GM18505 (cell line): Measurements from ENCODE around the gene CACNA2D2.

ENCODE experiments used
- ATAC-seq: cut with Tn5 transposase; IDR thresholded peaks from one replicate; pipeline ENCODE4 v1.9.1; 2021; ENCODE audit not compliant: unreplicated experiment
- POLR2A ChIP-seq: IDR thresholded peaks from 4 replicates; pipeline ENCODE4 v1.6.1; 2011; ENCODE audit warnings: borderline replicate concordance; ENCODE audit not compliant: insufficient read depth, insufficient read length; ENCODE audit errors: extremely low read depth

Gene CACNA2D2

DNA sequence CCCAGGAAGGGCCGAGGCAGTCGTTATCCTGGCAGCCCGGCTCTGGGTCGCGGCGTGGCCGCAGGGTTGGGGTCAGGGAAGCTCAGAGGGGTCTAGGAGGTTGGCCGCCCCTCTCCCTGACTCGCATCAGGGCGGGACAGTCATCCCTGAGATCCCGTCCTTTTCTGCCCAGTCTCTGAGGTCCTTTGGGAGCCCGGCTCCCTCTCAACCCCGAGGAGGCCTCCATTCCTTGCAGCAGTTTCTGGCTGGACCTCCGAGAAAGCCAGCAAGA, 181.4 kb downstream of the CACNA2D2 start:
- TF ChIP-seq POLR2A = no peak
- ATAC-seq = no peak

DNA sequence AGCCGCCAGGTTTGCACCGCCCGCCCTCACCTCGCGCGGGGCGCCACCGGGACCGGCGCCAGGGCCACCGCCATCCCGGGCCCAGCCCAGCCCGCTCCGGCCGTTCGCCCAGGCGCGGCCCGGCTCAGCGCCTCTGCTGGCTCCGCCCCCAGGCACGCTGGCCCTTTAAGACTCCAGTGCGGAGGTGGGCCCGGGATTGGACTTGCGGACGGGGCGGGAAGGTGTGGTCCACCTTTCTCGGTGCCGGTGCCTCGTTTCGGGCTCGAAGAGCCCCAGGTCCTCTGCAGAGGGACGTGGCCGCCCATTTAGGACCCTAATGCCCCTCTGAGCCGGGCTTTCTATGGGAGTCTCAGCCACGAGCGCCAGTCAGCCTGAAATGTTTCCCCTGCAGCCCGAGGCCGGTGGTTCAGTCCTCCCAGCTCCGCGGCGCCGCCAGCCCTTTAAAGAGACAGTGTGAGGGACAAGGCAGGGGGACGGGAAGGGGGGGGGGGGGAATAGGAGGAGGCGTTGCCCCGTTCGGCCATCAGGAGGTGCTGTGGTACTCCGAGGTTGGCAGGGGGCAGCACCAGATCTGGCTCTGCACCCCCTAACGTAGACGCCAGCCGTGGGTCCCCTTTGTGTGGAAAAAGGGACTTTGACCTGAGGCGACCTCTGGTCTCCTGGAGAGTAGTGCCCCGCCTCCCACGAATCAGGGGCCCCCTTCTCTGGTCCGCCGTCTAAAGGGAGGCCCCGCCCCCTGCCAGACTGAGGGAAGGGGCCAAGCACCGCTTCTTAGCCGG, 181.9 kb downstream of the CACNA2D2 start:
- peak; percentile 73 for TF ChIP-seq POLR2A

GRCh38 chr3:50320853-50321335, 182.5 kb downstream of the CACNA2D2 start:
- peak; percentile 41 for ATAC-seq
- no peak for TF ChIP-seq POLR2A

More for the DNA sequence above, 181.9 kb downstream of the CACNA2D2 start:
- peak; percentile 63 for ATAC-seq

DNA sequence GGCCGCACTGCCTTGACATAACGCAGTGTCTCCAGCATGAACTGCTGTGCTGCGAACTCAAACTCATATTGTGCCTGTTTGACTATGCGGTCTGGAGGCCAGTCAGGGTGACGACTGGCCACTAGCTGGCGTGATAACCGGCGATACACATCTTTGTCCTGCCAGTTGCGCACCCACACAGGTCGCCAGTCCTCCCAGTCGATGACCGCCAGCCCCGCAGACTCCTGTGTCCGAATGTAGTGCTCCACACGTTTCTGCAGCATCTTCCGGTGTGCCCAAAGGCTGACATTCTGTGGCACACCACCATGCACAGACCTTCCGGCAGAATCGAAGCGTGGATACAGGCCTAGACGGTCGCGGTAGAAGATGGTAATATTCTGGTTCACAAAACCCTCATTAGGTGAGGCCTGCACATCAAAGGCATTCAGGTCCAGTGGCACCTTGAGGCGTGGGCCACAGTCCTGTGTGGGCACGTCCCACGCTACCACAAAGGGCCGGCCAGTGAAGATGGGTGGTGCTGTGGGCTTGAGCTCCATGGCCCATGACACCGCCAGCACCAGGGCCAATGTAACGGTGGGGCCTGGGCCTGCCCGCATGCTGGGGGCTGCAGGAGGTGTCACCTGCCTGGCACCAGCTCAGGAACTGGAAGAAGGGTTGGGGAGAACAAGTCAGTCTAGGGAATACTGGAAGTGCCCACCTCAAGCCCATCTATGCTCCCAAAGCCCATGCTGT, 183.4 kb downstream of the CACNA2D2 start:
- no peak for ATAC-seq
- no peak for TF ChIP-seq POLR2A

DNA sequence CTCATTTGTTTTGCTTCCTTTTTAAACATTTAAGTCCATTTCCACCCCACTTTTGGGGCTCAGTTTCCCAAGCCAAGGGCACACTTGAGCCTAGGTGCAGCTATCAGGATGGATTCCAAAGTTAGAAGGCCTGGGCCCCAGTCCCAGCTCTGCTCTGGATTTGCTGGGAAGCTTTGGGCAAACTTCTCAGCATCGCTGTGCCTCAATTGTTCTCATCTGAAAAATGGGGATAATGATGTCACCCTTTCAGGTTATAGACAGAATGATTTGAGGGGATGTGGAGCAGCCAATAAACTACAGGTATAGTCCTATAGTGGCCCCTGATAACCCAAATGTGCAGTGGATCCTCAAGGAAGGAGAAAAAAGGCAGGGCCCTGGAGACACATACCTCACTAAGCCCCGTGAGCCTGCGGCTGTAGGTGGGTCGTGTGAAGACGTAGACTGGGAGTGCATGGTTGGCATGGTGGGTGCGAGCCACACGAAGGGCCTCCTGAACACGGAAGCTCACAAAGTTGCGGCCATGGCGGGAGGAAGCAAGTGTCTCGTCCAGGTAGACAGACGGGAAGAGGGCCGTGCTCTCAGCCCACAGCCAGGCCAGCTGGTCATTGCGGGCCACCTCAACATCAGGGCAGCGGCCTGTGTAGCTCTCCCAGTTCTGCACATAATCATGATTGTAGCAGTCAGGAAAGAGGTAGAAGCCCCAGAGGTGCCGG, 184.1 kb downstream of the CACNA2D2 start:
- ATAC-seq = no peak
- TF ChIP-seq POLR2A = no peak

DNA sequence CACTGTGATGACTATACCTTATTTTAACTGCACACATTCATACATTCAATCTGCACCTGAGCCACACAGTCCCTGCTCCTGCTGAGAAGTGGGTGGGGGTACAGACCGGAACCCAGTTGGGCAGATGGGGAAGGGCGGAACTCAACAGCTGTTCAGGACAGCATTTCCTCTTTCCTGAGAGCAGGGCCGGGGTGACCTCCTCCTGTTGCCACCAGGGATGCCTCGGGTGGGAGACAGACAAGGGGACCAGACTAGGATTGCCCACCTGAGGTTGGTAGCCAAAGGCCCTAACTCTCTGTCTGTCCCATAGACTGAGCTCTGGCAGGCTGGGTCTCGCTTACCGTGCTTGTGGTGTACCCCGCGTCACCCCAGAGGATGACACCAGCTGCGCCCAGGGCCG, 184.8 kb downstream of the CACNA2D2 start:
- TF ChIP-seq POLR2A = no peak
- no peak for ATAC-seq

DNA sequence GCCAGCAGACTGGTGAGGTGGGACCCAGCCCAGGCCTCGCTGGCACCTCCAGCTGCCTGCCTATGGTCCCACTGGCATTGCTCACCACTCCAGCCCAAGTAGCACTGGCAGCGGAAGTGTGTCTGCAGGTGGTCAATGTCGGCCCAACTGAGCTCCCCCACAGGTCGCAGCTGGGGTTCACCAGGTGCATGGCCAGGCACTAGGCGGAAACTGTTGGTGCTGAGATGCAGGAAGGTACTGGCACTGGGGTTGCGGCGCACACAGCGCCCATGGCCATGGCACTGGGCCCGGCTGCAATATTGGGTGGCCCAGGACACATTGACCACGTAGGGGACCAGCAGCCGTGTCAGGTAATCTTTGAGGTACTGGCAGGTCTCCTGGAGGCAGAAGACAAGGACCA, 185.3 kb downstream of the CACNA2D2 start:
- ATAC-seq = no peak

GRCh38 chr3:50317300-50317699, 186.1 kb downstream of the CACNA2D2 start:
- TF ChIP-seq POLR2A = no peak
- no peak for ATAC-seq

More for the DNA sequence above, 185.3 kb downstream of the CACNA2D2 start:
- TF ChIP-seq POLR2A = no peak

GRCh38 chr3:50316657-50317242, 186.7 kb downstream of the CACNA2D2 start:
- TF ChIP-seq POLR2A = no peak
- ATAC-seq = no peak

DNA sequence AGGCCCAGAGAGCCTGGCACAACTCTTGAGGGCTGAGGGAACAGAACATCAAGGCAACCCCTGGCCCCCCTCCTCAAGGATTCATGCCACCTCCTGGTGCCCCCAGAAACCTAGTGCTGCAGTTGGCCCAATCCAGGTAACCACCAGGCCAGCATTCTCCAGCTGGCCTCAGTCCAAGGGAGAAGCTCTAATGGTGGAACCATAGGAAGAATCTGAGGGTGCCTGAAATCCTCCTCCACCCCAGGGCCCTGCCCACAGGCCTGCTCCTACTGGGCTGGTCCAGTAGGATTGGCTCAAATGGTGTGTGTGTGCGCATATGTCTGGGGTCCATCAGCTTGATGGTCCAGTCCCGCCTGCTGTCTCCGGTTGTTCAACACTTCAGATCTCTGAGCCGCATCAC, 188.6 kb downstream of the CACNA2D2 start:
- TF ChIP-seq POLR2A = no peak
- ATAC-seq = no peak

DNA sequence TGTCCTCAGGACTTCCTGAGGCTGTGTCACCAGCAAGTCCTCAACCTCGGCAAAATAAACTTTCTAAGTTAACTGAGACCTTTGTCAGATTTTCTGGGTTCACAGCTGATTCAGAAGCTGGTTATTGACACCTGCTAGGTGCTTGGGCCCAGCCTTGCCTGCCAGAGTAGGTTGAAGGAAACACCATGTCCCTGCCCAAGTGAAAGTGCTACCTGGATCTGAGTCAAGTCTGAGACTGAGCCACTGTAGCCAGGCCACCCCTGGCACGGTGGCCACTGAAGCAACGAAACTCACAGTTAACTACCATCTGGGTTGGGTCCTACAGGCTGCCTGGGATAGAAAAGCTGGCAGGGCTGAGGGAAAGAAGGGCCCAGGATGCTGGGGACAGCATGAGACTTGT, 189.1 kb downstream of the CACNA2D2 start:
- no peak for TF ChIP-seq POLR2A
- ATAC-seq = no peak
